CD4-positive, alpha-beta T cell treated with Interferon gamma for 1 hour (primary cell): ENCODE results near the gene GAGE12F.
"Not testable (repeated sequence)": the region's sequence is repeated elsewhere in the genome, so short reads cannot be mapped to it uniquely, and the experiment has no call there.

ENCODE experiments used
- DNase-seq: peaks from one replicate; pipeline ENCODE4 v3.0.0-alpha.2; 2020

The GAGE12F gene

GRCh38 chrX:49560542-49560941, at the start of gene GAGE12F:
Gene GAGE12F (plus strand): TSS chrX:49560842. CDS start chrX:49561997, 1,155 bp downstream.
- DNase-seq: not testable (repeated sequence)

- DNase-seq: not testable (repeated sequence)
Measured at GRCh38 chrX:49531877-49532276, 28.8 kb upstream of the GAGE12F start, which contains the start of gene GAGE12C. Gene GAGE12C (plus strand): TSS chrX:49532177. CDS start chrX:49533332, 1,155 bp downstream.

- not testable (repeated sequence) for DNase-seq
Measured at GRCh38 chrX:49541433-49541832, 19.2 kb upstream of the GAGE12F start, which contains the start of gene GAGE12D. Gene GAGE12D (plus strand): TSS chrX:49541733. CDS start chrX:49542888, 1,155 bp downstream.

GRCh38 chrX:49550989-49551388, 9.7 kb upstream of the GAGE12F start, which contains the start of gene GAGE12E:
Gene GAGE12E (plus strand): TSS chrX:49551289. CDS start chrX:49552444, 1,155 bp downstream.
- not testable (repeated sequence) for DNase-seq

GRCh38 chrX:49568728-49569127, 8.1 kb downstream of the GAGE12F start:
- DNase-seq: not testable (repeated sequence)

- DNase-seq: not testable (repeated sequence)
Measured at GRCh38 chrX:49569152-49569551, 8.5 kb downstream of the GAGE12F start.

- not testable (repeated sequence) for DNase-seq
Measured at GRCh38 chrX:49570100-49570499, 9.5 kb downstream of the GAGE12F start, which contains the start of gene GAGE12G. Gene GAGE12G (plus strand): TSS chrX:49570400. CDS start chrX:49571555, 1,155 bp downstream.

- DNase-seq: not testable (repeated sequence)
Measured at GRCh38 chrX:49579649-49580048, 19.0 kb downstream of the GAGE12F start, which contains the start of gene GAGE12H. Gene GAGE12H (plus strand): TSS chrX:49579949. CDS start chrX:49581104, 1,155 bp downstream.

- DNase-seq: not testable (repeated sequence)
Measured at GRCh38 chrX:49589196-49589595, 28.6 kb downstream of the GAGE12F start, which contains the start of gene GAGE2A. Gene GAGE2A (plus strand): TSS chrX:49589496. CDS start chrX:49590651, 1,155 bp downstream.

GRCh38 chrX:49589769-49590478, 29.3 kb downstream of the GAGE12F start:
- DNase-seq: peak; percentile 1

- DNase-seq: not testable (repeated sequence)
Measured at GRCh38 chrX:49590488-49590887, 29.8 kb downstream of the GAGE12F start.

- not testable (repeated sequence) for DNase-seq
Measured at GRCh38 chrX:49598720-49599119, 38.1 kb downstream of the GAGE12F start, which contains the start of gene GAGE1. Gene GAGE1 (plus strand): TSS chrX:49599020. CDS start chrX:49600175, 1,155 bp downstream.

- DNase-seq: no peak
Measured at GRCh38 chrX:49610718-49611310, 50.2 kb downstream of the GAGE12F start.
